GM19328 (cell line): ENCODE data around the gene TBC1D13.
"Not testable (repeated sequence)": the region's sequence is repeated elsewhere in the genome, so short reads cannot be mapped to it uniquely, and the experiment has no call there.

ENCODE experiments used
- ATAC-seq: cut with Tn5 transposase; IDR thresholded peaks from one replicate; pipeline ENCODE4 v1.9.1; 2021; ENCODE audit warnings: mild to moderate bottlenecking, moderate library complexity; ENCODE audit not compliant: unreplicated experiment

Gene TBC1D13

DNA sequence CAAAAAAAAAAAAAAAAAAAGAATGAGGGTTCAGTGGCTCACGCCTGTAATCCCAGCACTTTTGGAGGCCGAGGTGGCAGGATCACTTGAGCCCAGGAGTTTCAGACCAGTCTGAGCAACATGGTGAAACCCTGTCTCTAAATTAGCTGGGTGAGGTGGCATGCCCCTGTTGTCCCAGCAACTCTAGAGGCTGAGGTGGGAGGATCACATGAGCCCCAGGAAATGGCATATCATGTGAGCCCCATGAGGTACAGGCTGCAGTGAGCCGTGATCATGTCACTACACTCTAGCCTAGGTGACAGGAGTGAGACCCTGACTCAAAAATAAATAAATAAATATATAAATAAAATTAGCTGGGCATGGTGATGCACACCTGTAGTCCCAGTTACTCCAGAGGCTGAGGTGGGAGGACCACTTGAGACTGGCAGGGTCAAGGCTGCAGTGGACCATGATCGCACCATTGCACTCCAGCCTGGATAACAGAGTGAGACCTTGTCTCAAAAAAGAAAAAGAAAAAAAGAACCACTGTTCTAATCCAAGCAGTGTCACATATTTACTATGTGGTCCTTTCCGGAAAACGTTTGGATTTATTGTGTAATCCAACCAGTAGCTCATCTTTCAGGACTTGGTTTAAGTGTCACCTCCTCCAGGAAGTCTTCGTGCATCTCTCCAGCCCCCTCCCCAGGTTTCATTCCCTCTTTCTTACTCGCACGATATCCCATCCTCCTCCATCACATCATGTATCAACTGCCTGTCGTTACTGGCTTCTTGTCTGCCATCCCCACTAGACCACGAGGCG lies 54.8 kb downstream of the TBC1D13 start:
- no peak for ATAC-seq

DNA sequence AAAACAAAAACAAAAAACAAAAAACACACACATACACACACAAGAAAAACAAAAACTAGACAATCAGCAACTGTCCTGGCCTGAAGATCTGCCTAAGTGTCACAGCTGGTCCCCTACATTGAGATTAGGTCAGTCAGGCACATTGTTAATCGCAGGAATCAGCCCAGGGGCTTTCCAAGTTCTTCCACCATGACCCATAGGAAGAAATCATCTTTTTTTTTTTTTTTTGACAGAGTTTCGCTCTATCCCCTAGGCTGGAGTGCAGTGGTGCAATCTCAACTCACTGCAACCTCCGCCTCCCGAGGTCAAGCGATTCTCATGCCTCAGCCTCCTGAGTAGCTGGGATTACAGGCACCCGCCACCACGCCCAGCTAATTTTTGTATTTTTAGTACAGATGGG lies 56.1 kb downstream of the TBC1D13 start:
- ATAC-seq = not testable (repeated sequence)

DNA sequence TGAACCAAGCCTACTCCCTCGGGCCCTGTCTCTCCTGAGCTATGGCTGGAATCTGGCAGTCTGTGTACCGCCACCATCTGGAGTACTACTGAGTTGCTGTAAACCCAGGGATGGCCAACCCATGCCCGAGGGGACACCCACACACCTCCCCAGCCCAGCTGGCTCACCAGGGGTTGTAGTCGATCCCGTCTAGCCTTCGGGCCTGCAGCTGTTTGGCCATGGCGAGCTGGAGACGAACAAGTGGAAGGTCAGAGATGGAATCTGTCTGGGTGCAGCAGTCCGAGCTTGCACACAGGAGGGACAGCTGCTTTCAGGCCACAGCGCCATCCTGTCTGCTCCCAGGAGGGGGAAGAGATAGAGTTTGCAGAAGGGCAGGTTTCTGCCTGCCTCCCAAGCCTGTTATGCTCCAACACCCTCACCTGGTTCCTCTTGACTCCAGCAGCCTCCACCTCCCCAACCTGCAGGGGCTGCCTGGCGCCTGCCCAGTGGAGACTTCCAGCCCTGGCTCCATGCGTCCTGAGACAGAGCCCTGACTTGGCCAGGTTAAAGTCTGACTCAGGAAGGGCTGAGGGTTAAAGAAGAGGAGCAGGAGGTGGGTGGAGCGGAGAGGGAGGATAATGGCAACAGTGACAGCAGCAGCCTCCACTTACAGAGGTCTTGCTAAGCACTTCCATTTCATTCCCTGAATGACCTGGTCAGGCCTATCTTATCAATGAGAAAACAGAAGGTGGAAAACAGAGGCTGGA lies 58.3 kb downstream of the TBC1D13 start:
- ATAC-seq = no peak

DNA sequence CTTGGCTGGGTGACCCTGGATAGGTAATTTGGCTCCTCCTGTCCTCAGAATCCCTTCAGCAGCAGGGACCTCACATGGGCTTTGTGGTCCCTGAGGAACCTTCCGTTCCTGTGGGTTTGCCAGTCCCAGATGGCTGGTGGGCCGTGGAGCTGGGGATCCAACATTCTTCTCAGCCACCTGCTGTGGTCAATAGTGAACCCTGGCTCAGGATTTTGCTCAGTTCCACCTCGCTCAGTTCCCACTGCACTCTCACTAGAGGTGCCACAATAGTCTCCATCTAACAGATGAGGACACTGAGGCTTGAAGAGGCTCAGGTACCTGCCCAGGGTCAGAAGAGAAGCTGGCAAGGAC lies 59.6 kb downstream of the TBC1D13 start:
- no peak for ATAC-seq

- ATAC-seq = no peak
Observed at GRCh38 chr9:128847803-128848202, 60.8 kb downstream of the TBC1D13 start.

DNA sequence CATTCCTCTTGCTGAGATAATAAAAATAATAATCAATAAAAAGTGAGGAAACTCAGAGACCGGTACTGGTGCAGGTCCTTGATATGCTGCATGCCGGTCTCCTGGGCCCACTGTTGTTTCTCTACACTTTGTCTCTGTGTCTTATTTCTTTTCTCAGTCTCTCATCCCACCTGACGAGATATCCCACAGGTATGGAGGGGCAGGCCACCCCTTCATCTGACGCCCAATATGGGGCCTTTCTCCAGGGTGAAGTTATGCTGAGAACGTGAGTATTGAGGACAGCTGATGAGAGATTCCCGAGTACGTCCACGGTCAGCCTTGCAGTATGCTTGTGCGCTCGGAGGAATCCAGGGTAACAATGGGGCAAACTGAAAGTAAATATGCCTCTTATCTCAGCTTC lies 64.0 kb downstream of the TBC1D13 start:
- not testable (repeated sequence) for ATAC-seq

DNA sequence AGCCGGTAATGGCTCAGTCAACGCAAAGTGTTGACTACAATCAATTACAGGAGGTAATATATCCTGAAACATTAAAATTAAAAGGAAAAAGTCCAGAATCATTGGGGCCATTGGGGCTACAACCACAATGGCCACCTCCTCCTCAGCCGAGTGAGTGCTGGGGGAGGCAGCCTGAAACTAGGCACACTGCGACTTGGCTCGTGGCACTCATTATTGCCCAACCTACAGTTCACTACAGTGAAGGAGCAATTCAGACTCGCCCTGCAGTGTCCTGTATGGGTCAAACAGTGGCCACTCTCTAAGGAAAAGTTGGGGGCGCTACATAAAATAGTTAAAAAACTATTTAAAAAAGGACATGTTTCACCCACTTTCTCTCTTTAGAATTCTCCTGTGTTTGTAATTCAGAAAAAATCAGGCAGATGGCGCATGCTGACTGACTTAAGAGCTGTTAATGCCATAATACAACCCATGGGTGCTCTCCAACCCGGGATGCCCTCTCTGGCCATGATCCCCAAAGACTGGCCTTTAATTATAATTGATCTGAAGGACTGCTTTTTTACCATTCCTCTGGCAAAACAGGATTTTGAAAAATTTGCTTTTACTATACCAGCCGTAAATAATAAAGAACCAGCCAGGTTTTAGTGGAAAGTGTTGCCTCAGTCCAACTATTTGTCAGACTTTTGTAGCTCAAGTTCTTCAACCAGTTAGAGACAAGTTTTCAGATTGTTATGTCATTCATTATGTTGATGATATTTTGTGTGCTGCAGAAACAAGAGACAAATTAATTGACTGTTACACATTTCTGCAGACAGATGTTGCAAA lies 64.9 kb downstream of the TBC1D13 start:
- ATAC-seq = not testable (repeated sequence)

- not testable (repeated sequence) for ATAC-seq
Observed at GRCh38 chr9:128852646-128853045, 65.6 kb downstream of the TBC1D13 start.

DNA sequence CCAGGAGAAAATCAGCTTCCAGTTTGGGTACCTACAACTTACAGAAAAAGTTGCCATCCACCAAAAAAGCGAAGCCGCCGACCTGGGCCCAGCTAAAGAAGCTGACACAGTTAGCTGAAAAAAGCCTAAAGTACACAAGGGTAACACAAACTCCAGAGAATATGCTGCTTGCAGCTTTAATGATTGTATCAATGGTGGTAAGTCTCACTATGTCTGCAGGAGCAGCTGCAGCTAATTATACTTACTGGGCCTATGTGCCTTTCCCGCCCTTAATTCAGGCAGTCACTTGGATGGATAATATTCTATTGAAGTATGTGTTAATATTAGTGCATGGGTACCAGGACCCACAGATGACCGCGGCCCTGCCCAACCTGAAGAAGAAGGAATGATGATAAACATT lies 67.4 kb downstream of the TBC1D13 start:
- not testable (repeated sequence) for ATAC-seq

DNA sequence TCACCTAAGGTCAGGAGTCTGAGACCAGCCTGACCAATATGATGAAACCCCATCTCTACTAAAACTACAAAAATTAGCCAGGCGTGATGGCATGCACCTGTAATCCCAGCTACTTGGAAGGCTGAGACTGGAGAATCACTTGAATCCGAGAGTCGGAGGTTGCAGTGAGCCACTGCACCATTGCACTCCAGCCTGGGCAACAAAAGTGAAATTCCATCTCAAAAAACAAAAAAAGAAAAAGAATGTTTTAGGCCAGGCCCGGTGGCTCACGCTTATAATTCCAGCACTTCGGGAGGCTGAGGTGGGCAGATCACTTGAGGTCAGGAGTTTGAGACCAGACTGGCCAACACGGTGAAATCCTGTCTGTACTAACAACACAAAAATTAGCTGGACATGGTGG lies 71.4 kb downstream of the TBC1D13 start:
- ATAC-seq = not testable (repeated sequence)
